ENCODE measurements around the gene ZDHHC13. TPM values are rescaled to one million over a fixed set of nuclear protein-coding genes. Genes with fewer than 3 reads are reported as not detected.

The ZDHHC13 gene
- polyA plus RNA-seq: 10.0 and 10.2 TPM in 2 replicates

GRCh38 chr11:19116971-19117759, at the start of gene ZDHHC13:
ZDHHC13 (plus strand) TSS chr11:19117168; CDS start chr11:19117250, 82 bp downstream.

GRCh38 chr11:19201737-19202605, 85.0 kb downstream of the ZDHHC13 start, which contains the start of gene CSRP3:
CSRP3 (minus strand) TSS chr11:19201983; CDS start chr11:19192448, 9,535 bp downstream.

Other genes with a start within 250 kb of the ZDHHC13 start
- gene MRGPRX1, start 177.8 kb upstream of the ZDHHC13 start, polyA plus RNA-seq: not detected in 2 replicates
- gene MRGPRX2, start 56.5 kb upstream of the ZDHHC13 start, polyA plus RNA-seq: not detected in 2 replicates
- not detected in 2 replicates for gene CSRP3, start 84.8 kb downstream of the ZDHHC13 start, polyA plus RNA-seq
- not detected in 2 replicates for gene E2F8, start 123.8 kb downstream of the ZDHHC13 start, polyA plus RNA-seq

Data from Purkinje cell (primary cell).